ENCODE measurements around the gene LGI2.
"Not testable (repeated sequence)": the region's sequence is repeated elsewhere in the genome, so short reads cannot be mapped to it uniquely, and the experiment has no call there.

The LGI2 gene

DNA sequence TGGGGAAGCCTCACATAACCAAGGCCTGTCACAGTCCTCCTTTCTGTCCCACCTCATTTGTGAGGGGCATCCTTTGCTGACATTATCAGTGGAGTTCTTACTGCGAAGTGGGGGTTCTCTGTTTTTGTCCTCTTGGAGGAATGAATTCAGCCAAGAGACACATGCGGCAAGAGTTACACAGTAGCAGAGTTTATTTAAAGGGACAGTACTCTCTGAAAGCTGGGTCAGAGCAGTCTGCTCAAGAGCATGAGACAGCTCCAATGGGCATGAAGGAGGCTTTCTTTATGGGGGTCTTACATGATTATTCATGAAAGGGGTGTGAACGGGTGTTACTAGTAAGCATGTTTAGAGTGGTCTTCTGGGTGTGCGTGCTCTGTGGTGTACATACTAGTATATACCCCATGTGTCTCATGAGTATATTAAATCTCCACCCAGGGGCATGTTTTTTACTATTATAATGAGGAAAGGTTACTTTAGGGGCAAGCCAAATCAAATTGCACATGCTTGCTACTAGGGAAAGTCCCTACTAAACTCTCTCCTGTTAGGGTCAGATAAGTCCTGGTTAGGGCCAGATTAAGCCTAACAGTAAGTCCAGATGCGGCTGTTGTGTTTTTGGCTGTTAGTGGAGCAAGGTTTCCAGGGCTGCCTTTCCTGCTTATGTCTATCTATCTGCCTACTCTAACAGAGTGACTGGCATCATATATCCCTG lies 19.8 kb upstream of the LGI2 start:
- DNase-seq: no peak

- DNase-seq: no peak
Measured at GRCh38 chr4:25043548-25043947, 12.8 kb upstream of the LGI2 start.

DNA sequence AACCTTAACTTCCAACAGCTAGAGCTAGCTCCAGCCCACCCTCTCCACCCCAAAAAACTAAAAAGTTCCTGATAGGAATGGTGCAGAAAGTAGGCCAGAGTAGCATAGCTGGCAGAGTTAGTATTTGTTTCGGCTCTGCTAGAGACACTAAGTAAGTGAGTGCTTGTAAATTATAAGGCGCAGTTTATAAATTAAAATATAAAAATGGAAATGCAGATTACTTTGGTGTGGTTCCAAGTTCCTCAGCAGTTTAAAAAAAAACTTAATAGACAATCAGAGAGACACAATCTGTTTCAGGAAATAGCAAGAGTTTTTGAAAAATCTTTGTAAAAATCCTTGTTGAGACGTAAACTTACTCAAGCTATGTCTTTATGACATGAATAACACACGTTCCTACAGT lies 2.8 kb upstream of the LGI2 start:
- no peak for DNase-seq

GRCh38 chr4:25032126-25032525 lies 1.4 kb upstream of the LGI2 start:
- DNase-seq: no peak

- no peak for DNase-seq
Measured at GRCh38 chr4:25031077-25031621, 403 bp upstream of the LGI2 start.

- no peak for DNase-seq
Measured at GRCh38 chr4:25029479-25030276, 1.1 kb downstream of the LGI2 start.

- DNase-seq: no peak
Measured at GRCh38 chr4:25028851-25029250, 1.9 kb downstream of the LGI2 start.

- no peak for DNase-seq
Measured at GRCh38 chr4:25022766-25023165, 8.0 kb downstream of the LGI2 start.

GRCh38 chr4:25021216-25021615 lies 9.5 kb downstream of the LGI2 start:
- no peak for DNase-seq

- no peak for DNase-seq
Measured at GRCh38 chr4:25020236-25020635, 10.5 kb downstream of the LGI2 start.

DNA sequence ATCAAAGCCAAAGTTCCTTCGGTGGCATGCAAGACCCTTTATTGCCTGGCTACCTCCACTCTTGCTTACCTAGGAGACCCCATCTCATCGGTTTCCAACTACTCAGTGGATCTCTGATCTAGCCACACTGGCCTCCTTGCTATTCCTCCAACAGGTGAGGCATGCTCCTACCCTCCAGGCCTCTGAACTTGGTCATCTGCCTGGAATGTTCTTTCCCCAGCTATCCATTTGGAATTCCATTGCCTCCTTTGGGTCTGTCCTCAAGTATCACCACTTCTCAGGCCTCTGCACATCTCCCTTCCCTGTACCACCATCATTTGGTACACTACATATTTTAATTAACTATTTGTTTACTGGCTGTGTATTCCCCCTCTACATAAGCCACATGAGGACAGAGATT lies 11.2 kb downstream of the LGI2 start:
- DNase-seq: no peak

DNA sequence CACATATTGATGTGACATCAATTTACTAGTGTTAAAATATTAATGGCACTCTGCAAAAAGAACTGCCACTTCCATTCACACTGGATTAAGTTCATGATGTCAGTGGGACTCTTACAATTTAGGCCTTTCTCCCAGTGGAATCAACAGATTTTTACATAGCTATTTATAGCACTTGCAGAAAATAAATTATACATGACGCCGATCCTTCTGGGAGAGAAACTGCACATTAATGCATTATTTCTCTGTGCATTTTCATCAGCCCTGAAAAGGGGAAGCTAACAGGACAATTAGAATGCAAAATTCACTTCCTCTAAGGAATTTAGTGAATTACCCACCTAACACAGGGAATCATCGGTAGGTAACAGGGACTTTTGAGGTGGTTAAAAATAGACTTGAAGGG lies 15.7 kb downstream of the LGI2 start:
- DNase-seq: no peak

DNA sequence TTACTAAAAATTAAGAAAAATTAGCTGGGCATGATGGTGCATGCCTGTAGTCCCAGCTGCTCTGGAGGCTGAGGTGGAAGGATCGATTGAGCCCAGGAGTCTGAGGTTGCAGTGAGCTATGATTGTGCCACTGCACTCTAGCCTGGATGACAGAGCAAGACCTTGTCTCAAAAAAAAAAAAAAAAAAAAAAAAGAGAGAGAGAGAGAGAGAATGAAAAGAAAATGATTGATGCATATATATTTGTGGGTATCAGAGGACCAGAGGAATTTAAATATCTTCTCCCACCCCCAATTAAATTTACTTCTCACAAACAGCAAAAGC lies 16.1 kb downstream of the LGI2 start:
- DNase-seq: not testable (repeated sequence)

DNA sequence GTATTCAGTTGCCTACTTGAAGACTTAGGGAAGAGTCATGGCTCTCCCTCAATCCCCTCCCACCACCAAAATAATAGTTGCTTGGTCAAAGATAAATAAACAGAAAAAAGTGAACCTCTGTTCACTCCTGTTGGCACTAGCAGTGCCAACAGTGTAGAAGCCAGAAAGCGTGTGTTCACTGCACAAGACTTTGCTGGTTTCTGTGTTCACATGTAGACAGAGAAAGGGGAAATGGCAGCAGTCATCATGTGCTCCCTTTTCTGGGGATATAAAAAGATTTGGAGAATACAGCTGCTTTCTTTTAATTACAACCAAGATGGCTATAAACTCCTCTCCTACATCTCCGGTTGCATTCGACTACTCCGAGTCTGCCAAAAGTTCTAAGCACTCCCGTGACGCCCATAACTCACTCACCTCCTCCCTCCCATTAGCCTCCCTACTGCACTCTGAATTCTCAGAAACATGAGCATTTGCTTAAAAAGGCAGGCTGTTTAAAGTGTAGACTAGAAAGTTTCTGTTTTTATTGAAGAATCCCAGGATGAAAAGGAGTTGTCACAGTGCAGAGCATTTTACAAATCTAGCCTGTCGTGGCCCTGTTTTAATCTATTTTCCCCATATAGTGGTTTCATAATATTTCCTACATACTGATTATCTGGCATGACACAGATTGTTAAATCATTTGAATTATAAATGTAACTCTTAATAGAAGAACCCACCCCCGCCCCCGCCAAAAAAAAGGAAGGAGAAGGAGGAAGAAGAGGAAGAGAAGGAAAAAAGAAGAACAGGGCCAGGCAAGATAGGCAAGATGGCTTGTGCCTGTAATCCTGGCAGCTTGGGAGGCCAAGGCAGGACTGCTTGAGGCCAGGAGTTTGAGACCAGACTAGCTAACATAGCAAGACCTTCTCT lies 16.7 kb downstream of the LGI2 start:
- no peak for DNase-seq

DNA sequence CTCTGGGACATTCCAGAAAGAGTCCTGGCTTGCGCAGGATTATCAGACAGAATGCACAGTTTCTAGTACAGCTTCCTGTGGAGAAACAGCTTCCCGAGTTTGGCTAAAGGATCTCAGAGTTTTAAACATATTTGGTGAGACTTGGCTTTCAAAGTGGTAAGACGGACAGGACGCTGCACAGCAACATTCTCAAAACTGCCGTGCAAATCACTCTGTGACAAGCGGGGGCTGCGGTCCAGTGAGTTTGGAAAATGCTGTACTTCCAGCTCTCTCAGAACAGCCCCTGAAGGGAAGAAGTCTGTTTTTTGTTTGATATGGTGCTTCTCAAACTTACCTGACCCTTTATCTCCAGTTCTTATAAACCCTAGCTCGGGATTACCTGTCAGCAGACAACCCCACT lies 18.1 kb downstream of the LGI2 start:
- no peak for DNase-seq

DNA sequence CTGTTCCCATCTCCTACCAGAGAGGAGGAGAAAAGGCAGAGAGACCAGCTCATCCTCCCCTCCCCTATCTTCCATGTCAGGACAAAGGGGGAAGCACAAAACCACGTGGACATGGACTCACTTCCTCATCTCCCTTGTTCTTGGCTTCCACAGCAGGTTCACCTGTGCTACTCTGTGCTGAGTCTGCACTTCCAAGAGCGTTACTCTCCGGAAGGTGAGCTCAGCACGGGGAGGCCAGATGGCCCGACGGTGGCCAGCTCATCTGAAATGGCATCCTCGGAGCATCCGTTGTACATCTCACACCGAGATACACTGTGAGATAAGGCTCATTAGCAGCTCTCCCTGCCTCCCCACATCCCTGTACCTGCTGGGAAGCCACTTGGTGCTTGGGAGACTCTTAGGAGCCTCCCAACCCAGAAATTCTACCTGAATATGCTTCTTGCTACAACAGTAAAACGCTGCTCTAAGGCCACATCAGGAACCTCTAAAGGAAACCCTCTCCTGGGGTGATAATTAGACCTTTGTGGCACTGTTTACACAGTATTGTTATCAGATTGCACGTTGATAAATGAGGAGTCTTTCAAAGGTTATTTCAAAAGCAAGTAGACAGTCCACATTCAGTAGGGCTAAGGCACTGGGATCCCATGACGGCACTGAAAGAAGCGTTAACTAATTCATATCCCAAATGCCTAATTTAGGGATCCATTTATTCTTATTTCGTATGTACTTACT lies 19.4 kb downstream of the LGI2 start:
- no peak for DNase-seq

DNA sequence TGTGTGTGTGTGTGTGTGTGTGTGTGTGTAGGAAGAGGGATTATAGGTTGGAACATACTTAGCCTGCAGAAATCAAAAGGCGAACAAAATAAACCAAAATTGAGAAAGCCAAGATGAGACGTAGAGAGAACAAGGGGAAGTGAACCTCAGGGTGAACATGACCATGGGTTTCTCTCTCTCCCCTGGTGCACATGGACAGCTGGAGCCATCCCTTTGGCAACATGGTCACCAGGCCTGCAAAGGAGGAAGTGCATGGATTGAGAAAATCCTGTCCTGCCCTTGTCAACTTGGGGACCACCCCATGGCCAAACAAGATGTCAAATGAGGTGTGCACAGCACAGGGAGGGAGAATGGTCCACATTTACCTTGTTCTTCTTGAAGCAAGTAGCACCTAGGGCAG lies 23.1 kb downstream of the LGI2 start:
- no peak for DNase-seq

GRCh38 chr4:25002681-25003080 lies 28.1 kb downstream of the LGI2 start:
- no peak for DNase-seq

- DNase-seq: no peak
Measured at GRCh38 chr4:25001509-25001908, 29.2 kb downstream of the LGI2 start.

- no peak for DNase-seq
Measured at GRCh38 chr4:25000639-25001038, 30.1 kb downstream of the LGI2 start.

- no peak for DNase-seq
Measured at GRCh38 chr4:24999392-25000089, 31.2 kb downstream of the LGI2 start.

DNA sequence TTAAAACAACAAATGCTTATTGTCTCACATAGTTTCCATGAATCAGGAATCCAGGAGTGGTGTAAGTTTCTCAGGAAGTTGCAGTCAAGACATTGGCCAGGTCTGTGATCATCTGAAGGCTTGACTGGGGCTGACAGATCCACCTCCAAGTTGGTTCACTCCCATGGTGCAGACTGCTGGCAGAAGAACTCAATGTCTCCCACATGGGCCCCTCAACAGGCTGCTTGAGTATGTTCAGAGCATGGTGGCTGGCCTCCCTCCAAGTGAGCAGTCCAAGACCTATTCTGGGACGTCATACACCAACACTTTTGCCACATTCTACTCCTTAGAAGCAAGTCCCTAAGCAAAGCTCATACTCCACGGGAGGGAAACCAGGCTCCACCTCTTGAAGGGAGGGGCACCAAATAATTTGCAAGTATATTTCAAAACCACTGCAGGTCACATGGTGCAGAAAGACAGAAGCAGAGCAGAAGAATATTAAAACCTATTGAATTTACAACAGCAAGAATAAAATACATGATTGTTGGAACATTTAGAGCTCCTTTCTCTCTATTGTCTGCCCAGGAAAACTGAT lies 35.3 kb downstream of the LGI2 start:
- no peak for DNase-seq
